ENCODE measurements around the gene CXCL5.
A peak's percentile ranks its signal among the peaks of the same experiment; 100 is the strongest.
"Not testable (repeated sequence)": the region's sequence is repeated elsewhere in the genome, so short reads cannot be mapped to it uniquely, and the experiment has no call there.

CXCL5 gene

DNA sequence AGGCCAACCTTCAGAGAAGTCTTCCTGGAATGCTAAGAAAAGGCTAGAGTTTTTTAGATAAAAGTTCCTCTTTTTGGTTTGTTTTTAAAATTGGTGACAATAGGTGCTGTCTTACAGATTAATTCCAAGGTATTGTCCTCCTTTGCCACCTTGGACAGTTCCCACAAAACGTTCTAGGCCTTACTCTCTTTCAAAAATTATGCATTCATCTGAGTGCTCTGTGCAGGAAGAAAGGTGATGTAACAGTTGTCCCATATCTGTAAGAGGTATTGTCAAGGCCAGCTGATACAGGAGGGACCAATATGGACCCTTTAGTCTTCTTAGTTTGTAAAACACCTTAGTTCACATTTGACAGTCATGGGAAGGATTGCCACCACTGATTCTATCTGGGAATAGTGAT, 15.9 kb upstream of the CXCL5 start:
- DNase-seq: no peak

- no peak for DNase-seq
Observed at GRCh38 chr4:74013264-74013663, 14.8 kb upstream of the CXCL5 start.

GRCh38 chr4:74012130-74012529, 13.7 kb upstream of the CXCL5 start:
- no peak for DNase-seq

- no peak for DNase-seq
Observed at GRCh38 chr4:74009307-74009706, 10.8 kb upstream of the CXCL5 start.

GRCh38 chr4:74006009-74006476, 7.6 kb upstream of the CXCL5 start:
- no peak for DNase-seq

- DNase-seq: no peak
Observed at GRCh38 chr4:74005528-74005927, 7.1 kb upstream of the CXCL5 start.

GRCh38 chr4:74004668-74005067, 6.2 kb upstream of the CXCL5 start:
- DNase-seq: no peak

- DNase-seq: no peak
Observed at GRCh38 chr4:74000301-74000700, 1.8 kb upstream of the CXCL5 start.

- DNase-seq: no peak
Observed at GRCh38 chr4:73992050-73992449, 6.4 kb downstream of the CXCL5 start.

DNA sequence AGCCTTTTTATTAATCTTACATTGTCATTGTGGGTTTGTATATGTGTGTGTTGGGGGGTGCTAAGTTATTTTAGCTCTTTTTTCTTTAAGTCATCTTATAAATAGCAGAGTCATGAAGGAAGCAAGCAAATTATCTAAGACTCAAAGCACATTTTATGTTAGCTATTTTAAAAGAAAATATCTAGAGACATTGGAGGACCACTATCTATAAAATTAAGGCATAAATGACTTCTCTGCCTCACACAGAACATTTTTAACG, 6.8 kb downstream of the CXCL5 start:
- DNase-seq: no peak

DNA sequence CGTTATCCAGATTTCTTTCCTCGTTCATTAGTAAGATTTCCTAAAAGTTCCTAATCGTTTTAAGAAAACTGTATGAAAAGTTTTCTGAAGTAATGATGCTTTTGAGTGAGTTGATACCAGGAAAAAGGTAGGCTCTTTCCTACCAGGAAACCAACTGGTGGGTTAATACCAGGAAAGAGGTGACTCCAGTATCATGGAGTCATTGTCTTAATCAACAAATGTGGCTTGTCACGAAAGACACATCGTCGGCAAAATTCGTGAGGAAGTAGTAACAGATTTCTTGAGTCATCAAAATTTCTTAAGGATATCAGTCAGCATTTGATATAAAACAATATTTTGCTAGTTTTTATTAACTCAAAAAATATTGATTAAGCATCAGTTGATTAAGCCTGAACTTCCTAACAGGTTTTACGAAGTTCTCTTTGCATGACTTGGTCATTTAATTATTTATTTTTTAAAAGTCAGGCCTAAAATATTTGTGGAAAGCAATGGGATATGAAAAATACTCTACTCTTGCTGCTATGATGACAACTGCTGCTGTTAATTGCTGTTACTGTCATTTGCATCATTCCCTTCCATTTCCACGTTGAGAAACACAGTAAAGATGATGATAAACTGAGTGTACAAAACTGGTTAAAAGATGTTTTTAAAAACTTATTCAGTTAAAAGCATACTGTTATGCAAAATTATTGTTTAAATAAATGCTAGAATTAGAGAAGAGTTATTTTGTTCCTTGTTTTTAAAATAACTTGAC, 7.3 kb downstream of the CXCL5 start:
- no peak for DNase-seq

DNA sequence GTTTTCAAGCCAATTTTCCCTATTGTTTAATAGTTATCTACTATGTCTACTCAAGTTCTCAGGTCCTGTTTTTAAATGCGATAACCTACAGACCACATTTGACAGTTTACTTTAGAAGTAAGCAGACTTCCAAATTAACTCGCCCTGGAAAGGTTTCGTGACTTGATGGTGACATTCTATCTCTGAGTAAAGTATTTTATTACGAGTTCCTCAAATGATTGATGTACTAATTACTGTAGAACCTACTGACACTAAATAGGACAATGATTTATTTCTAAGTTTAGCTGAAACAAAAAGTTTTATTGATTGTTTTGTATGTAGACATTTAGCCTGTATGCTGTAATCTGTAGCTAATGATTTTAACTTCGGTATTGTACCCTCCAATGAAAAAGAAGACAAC, 8.5 kb downstream of the CXCL5 start:
- DNase-seq: no peak

DNA sequence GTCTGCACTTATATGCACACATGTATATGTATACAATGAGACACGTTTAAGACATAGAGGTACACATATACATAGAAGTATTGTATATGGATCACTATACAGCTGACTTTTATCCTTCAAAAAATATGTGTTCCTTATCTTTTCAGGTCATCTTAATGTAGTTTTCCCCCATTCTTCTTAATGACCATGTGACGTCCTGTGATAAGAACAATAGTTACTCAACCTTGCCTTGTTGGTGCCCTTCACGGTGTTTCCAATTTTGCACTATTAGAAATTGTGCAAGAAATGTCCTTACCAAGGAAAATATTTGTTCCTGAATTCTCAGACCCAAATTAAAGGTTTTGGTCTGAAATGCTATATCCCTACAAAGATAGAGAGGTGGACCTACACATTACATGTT, 9.4 kb downstream of the CXCL5 start:
- no peak for DNase-seq

DNA sequence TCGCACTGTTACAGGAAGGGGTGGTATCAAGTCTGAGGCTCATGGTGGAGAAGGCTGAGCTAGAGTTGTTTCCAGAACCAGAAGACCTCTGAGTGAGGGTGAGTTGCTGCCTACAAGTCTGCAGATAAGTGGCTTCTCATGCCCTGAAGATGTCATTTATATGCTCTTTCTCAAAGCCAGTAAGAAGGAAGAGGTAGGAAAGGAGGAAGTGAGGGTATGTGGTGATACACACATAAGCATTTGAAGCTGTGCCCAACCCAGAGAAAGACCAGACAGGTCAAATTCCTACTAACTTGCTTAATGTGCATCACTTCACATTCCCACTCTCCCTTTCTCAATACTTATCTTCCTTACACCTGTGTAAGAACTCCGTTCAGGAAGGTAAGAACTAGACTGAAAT, 10.4 kb downstream of the CXCL5 start, which contains the start of gene PPBP:
PPBP (minus strand) TSS at position 130 of the 400 bp plus-strand sequence; CDS start at position 43, 87 bp downstream.
- no peak for DNase-seq

DNA sequence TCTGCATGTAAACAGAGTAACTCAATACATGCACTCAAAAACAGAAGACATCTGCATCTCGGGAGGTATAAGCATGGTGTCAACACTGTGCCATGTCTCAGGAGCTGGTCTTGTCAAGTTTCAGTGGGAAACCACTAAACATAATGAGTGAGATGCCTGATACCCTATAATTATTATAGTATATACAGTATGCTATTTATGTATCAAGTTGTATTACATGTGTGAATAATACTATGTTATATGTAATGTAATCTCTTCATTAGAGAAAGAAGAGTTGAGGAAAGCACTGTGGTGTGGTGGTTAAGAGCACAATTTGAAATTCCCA, 13.0 kb downstream of the CXCL5 start:
- DNase-seq: no peak

- no peak for DNase-seq
Observed at GRCh38 chr4:73984736-73985527, 13.5 kb downstream of the CXCL5 start.

- DNase-seq: not testable (repeated sequence)
Observed at GRCh38 chr4:73981175-73981574, 17.3 kb downstream of the CXCL5 start.

DNA sequence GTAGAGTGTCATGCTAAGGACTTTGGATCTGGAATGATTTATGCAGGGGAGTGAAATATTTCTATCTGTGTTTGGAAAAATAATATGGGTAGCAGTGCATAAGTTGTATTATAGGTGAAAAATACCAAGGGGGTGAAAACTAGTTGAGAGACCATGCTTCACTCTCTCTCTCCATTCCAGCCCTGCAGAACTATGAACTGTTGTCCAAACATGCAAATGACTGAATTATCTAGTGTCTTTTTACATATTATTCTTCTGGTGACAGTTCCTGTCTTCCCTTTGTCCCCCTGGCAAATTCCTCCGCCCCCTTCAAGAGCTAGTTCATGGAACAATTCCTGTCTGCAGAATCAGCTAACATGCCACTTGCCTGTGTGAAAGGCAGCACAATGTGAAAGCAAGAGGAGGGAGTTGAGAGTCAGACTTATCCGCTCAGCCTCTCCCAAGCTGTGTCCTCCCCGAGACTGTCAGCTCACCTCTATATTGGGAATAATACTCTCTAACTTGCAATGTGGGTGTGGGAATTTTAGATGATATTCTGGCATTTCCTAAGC, 19.0 kb downstream of the CXCL5 start:
- DNase-seq: no peak

- peak; percentile 9 for DNase-seq
Observed at GRCh38 chr4:73978886-73979285, 19.6 kb downstream of the CXCL5 start.

- DNase-seq: no peak
Observed at GRCh38 chr4:73976716-73977115, 21.8 kb downstream of the CXCL5 start.

- no peak for DNase-seq
Observed at GRCh38 chr4:73976217-73976616, 22.3 kb downstream of the CXCL5 start.

DNA sequence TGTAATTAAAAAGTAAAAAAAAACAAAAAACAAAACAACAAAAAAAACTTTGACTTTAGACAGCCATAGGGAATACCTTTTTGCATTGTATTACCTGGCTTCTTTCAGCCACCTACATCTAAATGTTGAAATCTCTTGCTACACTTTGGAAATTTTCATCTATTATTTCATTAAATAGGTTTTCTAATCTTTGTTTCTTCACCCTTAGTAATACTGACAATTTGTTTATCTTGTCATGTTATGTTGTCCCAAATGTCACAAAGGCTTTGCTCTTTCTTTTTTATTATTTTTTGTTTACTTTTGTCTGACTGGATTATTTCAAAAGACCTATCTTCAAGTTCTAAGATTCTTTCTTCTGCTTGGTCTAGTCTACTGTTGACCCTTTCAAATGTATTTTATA, 24.1 kb downstream of the CXCL5 start:
- DNase-seq: no peak

DNA sequence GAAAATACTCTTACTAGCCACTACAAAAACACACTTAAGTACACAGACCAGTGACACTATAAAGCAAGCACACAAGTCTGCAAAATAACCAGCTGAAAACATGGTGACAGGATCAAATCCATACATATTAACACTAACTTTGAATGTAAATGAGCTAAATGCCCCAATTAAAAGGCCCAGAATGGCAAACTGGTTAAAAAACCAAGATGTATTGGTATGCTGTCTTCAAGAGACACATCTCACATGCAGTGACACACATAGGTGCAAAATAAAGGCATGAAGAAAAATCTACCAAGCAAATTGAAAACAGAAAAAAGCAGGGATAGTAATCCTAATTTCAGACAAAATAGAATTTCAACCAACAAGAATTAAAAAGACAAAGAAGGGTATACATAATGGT, 27.5 kb downstream of the CXCL5 start:
- no peak for DNase-seq

- DNase-seq: no peak
Observed at GRCh38 chr4:73970011-73970410, 28.5 kb downstream of the CXCL5 start.
